ENCODE data around the gene F12.

F12 gene

DNA sequence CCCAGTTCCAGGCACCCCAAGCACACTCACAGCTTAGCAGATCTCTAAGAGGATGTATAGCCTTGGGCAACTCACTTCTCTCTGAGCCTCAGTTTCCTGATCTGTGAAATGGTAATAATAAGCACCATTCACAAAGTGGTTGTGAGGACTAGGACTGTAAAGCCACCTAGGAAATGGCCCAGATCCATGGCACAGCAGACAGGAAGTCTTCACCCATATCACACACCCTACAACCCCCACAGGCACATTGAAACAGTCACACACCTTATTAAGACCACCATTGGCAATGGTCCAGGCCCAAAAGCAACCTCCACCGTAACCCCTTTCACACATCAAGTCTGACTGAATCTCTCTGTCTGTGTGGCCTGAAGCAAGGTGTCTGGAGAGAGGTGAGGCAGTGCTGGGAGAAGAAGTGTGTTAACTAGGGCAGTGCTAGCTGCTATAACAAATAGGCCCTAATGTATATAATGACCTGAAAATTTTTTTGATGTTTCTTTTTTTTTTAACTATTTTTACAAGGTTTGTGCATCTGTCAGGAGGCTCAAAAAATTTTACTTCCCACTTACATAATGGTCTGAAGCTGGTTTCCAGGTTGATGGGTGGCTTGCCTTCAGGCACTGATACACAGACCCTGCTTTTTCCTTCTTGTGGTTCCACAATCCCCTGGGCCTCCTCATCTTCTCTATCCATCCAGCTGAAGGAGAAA, 54.0 kb downstream of the F12 start:
- DNase-seq: no peak

DNA sequence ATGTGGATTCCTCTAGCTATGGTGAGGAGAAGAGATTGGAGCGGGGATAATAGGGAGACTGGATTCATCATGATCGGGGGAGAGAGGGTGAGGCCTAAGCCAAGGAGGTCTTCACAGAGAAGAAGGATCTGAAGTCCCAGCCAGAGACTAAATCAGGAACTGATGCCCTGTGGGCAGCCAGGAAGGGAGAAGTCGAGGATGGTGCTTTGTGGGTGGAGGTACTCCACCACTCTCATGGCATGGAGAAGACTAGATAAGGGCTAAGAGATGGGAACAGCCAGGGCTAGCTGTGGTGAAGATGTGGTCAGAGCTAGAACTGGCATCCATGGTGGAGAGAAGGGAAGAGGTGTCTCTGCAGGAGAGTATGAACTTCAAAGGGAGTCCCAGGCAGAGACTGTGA, 54.7 kb downstream of the F12 start:
- DNase-seq: no peak

DNA sequence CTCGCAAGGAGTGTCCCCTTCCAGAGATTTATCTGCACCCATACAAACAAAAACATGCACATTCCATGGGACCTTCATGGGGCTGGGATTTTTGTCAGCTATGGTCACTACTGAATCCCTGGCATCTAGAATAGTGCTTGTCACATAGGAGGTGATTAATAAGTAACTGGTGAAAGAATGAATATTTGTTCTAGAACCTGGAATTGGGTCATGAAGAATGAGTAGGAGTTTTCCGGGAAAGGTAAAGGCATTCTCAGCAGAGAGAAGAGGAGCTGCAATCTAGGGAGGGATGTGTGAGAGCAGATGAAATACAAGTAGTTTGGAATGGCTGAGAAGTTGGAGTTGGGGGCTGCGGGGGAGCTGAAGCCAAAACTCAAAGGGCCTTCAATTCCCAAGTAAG, 55.1 kb downstream of the F12 start:
- DNase-seq: no peak

DNA sequence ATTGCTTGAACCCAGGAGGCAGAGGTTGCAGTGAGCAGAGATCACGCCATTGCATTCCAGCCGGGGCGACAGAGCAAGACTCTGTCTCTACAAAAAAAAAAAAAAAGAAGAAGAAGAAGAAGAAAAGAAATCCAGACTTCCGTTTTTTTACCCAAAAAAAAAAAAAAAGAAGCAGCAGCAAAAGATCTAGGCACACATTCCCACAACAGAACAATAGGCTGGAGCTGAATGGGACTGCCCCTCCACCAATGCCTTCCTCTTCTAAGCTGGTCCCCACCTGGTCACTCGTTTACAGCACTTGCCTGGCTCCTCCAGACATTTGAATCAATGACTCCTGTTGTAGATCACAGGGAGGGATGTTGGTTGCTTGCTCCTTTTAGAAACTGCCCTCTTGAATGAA, 56.3 kb downstream of the F12 start:
- no peak for DNase-seq

Measured in right kidney (tissue), 1 donor.